ENCODE results near the gene ACER1.
"Not testable (repeated sequence)": the region's sequence is repeated elsewhere in the genome, so short reads cannot be mapped to it uniquely, and the experiment has no call there.

ACER1 gene

GRCh38 chr19:6357174-6357573 lies 23.8 kb upstream of the ACER1 start:
- no peak for DNase-seq

GRCh38 chr19:6355321-6356040 lies 22.1 kb upstream of the ACER1 start:
- not testable (repeated sequence) for DNase-seq

GRCh38 chr19:6354098-6354674 lies 20.8 kb upstream of the ACER1 start:
- DNase-seq = no peak

GRCh38 chr19:6352381-6353165 lies 19.2 kb upstream of the ACER1 start:
- no peak for DNase-seq

GRCh38 chr19:6350688-6351087 lies 17.3 kb upstream of the ACER1 start:
- DNase-seq = no peak

- not testable (repeated sequence) for DNase-seq
These were observed 15.9 kb upstream of the ACER1 start for GRCh38 chr19:6349271-6349670.

GRCh38 chr19:6343462-6343861 lies 10.1 kb upstream of the ACER1 start:
- DNase-seq = no peak

- peak; percentile 21 for DNase-seq
These were observed 7.2 kb upstream of the ACER1 start for GRCh38 chr19:6340493-6341201.

- DNase-seq = no peak
These were observed 1.3 kb upstream of the ACER1 start for GRCh38 chr19:6334490-6335285.

- no peak for DNase-seq
These were observed 6.6 kb downstream of the ACER1 start for GRCh38 chr19:6326815-6327214.

GRCh38 chr19:6325614-6326013 lies 7.8 kb downstream of the ACER1 start:
- DNase-seq = no peak

GRCh38 chr19:6324757-6325156 lies 8.7 kb downstream of the ACER1 start:
- no peak for DNase-seq

- DNase-seq = no peak
These were observed 11.1 kb downstream of the ACER1 start for GRCh38 chr19:6322284-6322683.

GRCh38 chr19:6319376-6319775 lies 14.0 kb downstream of the ACER1 start:
- DNase-seq = no peak

GRCh38 chr19:6318772-6319171 lies 14.6 kb downstream of the ACER1 start:
- no peak for DNase-seq

GRCh38 chr19:6315646-6316045 lies 17.8 kb downstream of the ACER1 start:
- DNase-seq = not testable (repeated sequence)

GRCh38 chr19:6313398-6313969 lies 19.9 kb downstream of the ACER1 start:
- DNase-seq = no peak

GRCh38 chr19:6312018-6312417 lies 21.4 kb downstream of the ACER1 start:
- DNase-seq = no peak

GRCh38 chr19:6298413-6298812 lies 35.0 kb downstream of the ACER1 start:
- no peak for DNase-seq

- DNase-seq = no peak
These were observed 36.2 kb downstream of the ACER1 start for GRCh38 chr19:6297202-6297601.

GRCh38 chr19:6292006-6292405 lies 41.4 kb downstream of the ACER1 start:
- DNase-seq = no peak

GRCh38 chr19:6288737-6289136 lies 44.7 kb downstream of the ACER1 start:
- DNase-seq = no peak

All from right kidney (tissue), 1 donor.